Lung (tissue), 12 donors: ENCODE data around the gene TPR. TPM values are rescaled to one million over a fixed set of nuclear protein-coding genes. Genes with fewer than 3 reads are reported as not detected.
A peak's percentile ranks its signal among the peaks of the same experiment; 100 is the strongest.
"Not testable (repeated sequence)": the region's sequence is repeated elsewhere in the genome, so short reads cannot be mapped to it uniquely, and the experiment has no call there.

Experiments
- ATAC-seq: fragments of 200-7000 bp; cut with Tn5 transposase; one replicate; pipeline ENCODE4 v1.9.1; 2020; ENCODE audit warnings: moderate number of reproducible peaks; ENCODE audit not compliant: insufficient read depth, low FRiP score
- DNase-seq, 3 donors: peaks; one replicate each; pipeline ENCODE4 v3.0.0-alpha.2; 2013 to 2017
- H3K27ac ChIP-seq, 2 donors: one replicate each; pipeline ENCODE4 v1.5.1; 2013; ENCODE audit warnings: mild to moderate bottlenecking in 2 of 2, moderate library complexity in 2 of 2, control low read depth in 1 of 2, inconsistent platforms in 1 of 2, low read depth in 1 of 2, low read length in 1 of 2
- H3K27me3 ChIP-seq, 3 donors: one replicate each; pipeline ENCODE4 v1.5.1; 2013; ENCODE audit warnings: low read length in 2 of 3; ENCODE audit not compliant: control insufficient read depth in 3 of 3, insufficient read depth in 3 of 3
- H3K36me3 ChIP-seq, 4 donors: one replicate each; pipeline ENCODE4 v1.5.1; 2013; ENCODE audit warnings: low read length in 4 of 4, mild to moderate bottlenecking in 1 of 4, moderate library complexity in 1 of 4; ENCODE audit not compliant: control insufficient read depth in 4 of 4, insufficient read depth in 4 of 4
- H3K4me1 ChIP-seq, 5 donors: one replicate each; pipeline ENCODE4 v1.5.1; 2013; ENCODE audit warnings: low read length in 5 of 5, mild to moderate bottlenecking in 2 of 5, moderate library complexity in 1 of 5; ENCODE audit not compliant: control insufficient read depth in 5 of 5, insufficient read depth in 5 of 5
- H3K4me3 ChIP-seq: one replicate; pipeline ENCODE4 v1.5.1; 2013; ENCODE audit warnings: mild to moderate bottlenecking, control low read depth, moderate library complexity
- H3K9ac ChIP-seq, 2 donors: one replicate each; pipeline ENCODE4 v1.5.1; 2013; ENCODE audit warnings: low read length in 2 of 2, control low read depth in 1 of 2; ENCODE audit not compliant: insufficient read depth in 1 of 2
- H3K9me3 ChIP-seq, 4 donors: one replicate each; pipeline ENCODE4 v1.5.1; 2013; ENCODE audit warnings: low read length in 3 of 4, mild to moderate bottlenecking in 1 of 4, moderate library complexity in 1 of 4; ENCODE audit not compliant: control insufficient read depth in 4 of 4, insufficient read depth in 3 of 4
- WGBS, 2 donors: extraction: QIAGEN DNeasy Blood & Tissue Kit; methylation state at CpG; one replicate each; pipeline ENCODE4 v1.1.7; 2013; 5-methylcytosine and 5-hydroxymethylcytosine counted together
- polyA plus RNA-seq, 2 donors: library from polyadenylated mRNA; stranded (reverse); fragments of 200-250 nt; gene quantifications; one replicate each; pipeline ENCODE4 v1.2.1, GENCODE V29; 2013
- total RNA-seq, 2 donors: library from RNA; depleted of rRNA in 1 of 2; stranded (reverse); fragments of >200 nt in 1 of 2; gene quantifications; one replicate each; pipeline ENCODE4 v1.2.1, GENCODE V29; 2014 to 2021
- TF ChIP-seq, protein P1 (sequence below): IDR thresholded peaks from 2 replicates; pipeline ENCODE4 v1.5.1; 2012; ENCODE audit warnings: mild to moderate bottlenecking; ENCODE audit errors: control extremely low read depth, extremely low read depth
- donor health status: control.
- donor health status: control.
- donor health status: Bipolar disorder and iron deficiency.
- donor health status: healthy.
- donor health status: DM: yes; HTN: yes; CAD: no.

TPR gene
- total and polyA plus RNA-seq, 4 donors: 19.3 to 128 (median 58.7) TPM

GRCh38 chr1:186409091-186409490 lies 34.0 kb upstream of the TPR start:
- Histone ChIP-seq H3K4me1 (no peaks in the 10 kb centered on the region), H3K9me3 (no peaks in the 10 kb centered on the region), H3K27ac (no peak overlapping the region), H3K4me3 (no peak overlapping the region), H3K36me3 (peaks cover 7 to 23% (median 12%) of the 10 kb centered on the region in 4 donors), H3K9ac (no peak overlapping the region), H3K27me3 (no peaks in the 10 kb centered on the region)
- DNase-seq: peak in 2 of 3 donors; percentile 17 to 49
- TF ChIP-seq, protein P1, sequence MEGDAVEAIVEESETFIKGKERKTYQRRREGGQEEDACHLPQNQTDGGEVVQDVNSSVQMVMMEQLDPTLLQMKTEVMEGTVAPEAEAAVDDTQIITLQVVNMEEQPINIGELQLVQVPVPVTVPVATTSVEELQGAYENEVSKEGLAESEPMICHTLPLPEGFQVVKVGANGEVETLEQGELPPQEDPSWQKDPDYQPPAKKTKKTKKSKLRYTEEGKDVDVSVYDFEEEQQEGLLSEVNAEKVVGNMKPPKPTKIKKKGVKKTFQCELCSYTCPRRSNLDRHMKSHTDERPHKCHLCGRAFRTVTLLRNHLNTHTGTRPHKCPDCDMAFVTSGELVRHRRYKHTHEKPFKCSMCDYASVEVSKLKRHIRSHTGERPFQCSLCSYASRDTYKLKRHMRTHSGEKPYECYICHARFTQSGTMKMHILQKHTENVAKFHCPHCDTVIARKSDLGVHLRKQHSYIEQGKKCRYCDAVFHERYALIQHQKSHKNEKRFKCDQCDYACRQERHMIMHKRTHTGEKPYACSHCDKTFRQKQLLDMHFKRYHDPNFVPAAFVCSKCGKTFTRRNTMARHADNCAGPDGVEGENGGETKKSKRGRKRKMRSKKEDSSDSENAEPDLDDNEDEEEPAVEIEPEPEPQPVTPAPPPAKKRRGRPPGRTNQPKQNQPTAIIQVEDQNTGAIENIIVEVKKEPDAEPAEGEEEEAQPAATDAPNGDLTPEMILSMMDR: no peak
- 78 to 85% methylated on average over 3 of the region's 3 CpGs for WGBS, 2 donors
- ATAC-seq: peak; percentile 27

DNA sequence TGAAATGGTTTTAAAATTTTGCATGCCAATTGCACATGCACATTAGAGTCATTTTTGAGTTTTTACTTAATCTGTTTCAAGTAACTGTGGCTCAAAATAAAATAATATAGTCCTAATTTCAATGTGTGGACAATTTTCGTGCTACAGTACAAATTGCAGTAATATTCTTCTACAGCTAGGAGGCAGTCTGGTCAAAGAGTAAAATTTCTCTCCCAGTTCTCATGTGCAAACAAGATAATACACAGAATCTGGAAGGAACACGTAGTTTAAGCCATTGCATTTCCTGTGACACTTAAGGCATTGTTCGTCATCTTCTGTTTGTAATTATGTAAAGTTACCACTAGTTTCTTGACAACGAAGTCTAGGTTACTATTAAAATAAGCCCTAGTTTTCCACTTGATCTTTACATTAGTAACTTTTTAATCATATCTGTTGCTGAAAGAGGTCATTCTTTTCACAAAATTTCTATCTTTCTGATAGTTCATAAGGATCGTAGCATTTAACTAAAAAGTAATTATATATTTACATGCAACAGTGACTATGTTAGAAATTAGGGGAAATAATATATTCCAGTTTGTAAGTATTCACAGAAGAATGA lies 29.5 kb upstream of the TPR start:
- WGBS, 2 donors: 27 to 33% methylated on average over 5 of the region's 5 CpGs
- Histone ChIP-seq H3K9ac (no peak overlapping the region), H3K9me3 (no peaks in the 10 kb centered on the region), H3K4me3 (no peak overlapping the region), H3K27ac (no peak overlapping the region), H3K27me3 (no peaks in the 10 kb centered on the region), H3K4me1 (no peaks in the 10 kb centered on the region), H3K36me3 (peaks cover 0 to 17% (median 7%) of the 10 kb centered on the region in 4 donors)
- peak in 2 of 3 donors; percentile 69 to 75 for DNase-seq
- TF ChIP-seq, protein P1: peak; percentile 65
- ATAC-seq: no peak

DNA sequence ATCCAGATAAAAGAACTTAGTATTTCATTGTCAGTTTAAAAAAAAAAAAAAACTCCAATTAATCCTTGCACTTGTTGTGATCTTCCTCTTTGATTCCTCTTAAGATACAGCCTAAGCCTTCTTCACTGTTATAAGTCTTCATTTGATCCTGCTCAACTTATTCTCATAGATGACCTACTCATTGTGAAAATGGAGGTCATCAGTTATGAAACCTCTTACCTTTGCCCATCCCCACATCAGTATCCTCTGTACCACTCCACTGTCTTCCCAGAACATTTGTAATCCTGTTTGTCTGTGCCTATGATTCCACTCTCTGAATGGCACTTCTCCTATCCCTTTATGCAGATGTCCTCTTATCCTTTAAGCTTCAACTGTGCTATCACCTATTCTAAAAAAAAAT lies 28.6 kb upstream of the TPR start:
- Histone ChIP-seq H3K9ac (no peak overlapping the region), H3K4me3 (no peak overlapping the region), H3K9me3 (no peaks in the 10 kb centered on the region), H3K36me3 (peaks cover 0 to 11% (median 8%) of the 10 kb centered on the region in 4 donors), H3K27ac (no peak overlapping the region), H3K4me1 (no peaks in the 10 kb centered on the region), H3K27me3 (no peaks in the 10 kb centered on the region)
- ATAC-seq (no peak), DNase-seq (no peak)
- TF ChIP-seq, protein P1: no peak

DNA sequence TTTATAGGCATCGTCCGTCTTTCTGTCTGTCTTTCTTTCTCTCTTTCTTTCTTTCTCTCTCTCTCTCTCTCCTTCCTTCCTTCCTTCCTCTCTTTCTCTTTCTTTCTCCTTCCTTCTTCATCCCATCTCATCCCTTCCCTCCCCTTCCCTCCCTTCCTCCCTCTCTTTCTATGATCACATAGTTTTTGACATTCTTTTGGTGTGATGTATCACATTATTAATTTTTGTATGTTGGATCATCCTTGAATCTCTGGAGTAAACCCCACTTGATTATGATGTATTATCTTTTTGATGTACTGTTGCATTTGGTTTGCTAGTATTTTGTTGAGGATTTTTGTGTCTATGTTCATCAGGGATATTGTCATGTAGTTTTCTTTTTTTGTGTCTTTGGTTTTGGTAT lies 26.4 kb upstream of the TPR start:
- not testable (repeated sequence) for ATAC-seq, DNase-seq, H3K27ac ChIP-seq, H3K27me3 ChIP-seq, H3K36me3 ChIP-seq, H3K4me3 ChIP-seq, H3K9ac ChIP-seq, H3K9me3 ChIP-seq, H3K4me1 ChIP-seq
- WGBS, 2 donors: 74 to 90% methylated on average over 2 of the region's 2 CpGs

GRCh38 chr1:186392711-186393110 lies 17.7 kb upstream of the TPR start:
- not testable (repeated sequence) for DNase-seq

More at GRCh38 chr1:186392711-186393110, 17.7 kb upstream of the TPR start:
- not testable (repeated sequence) for H3K4me3 ChIP-seq, H3K9me3 ChIP-seq, ATAC-seq, H3K27ac ChIP-seq, H3K27me3 ChIP-seq, H3K4me1 ChIP-seq, H3K9ac ChIP-seq
- WGBS, 2 donors: 90 to 95% methylated on average over 6 of the region's 6 CpGs
- H3K36me3 ChIP-seq: peaks cover 0 to 36% (median 15%) of the 10 kb centered on the region in 4 donors
